Lung (tissue), 12 donors: ENCODE measurements around the gene GRIA1. TPM values are rescaled to one million over a fixed set of nuclear protein-coding genes. Genes with fewer than 3 reads are reported as not detected.

ENCODE experiments used
- ATAC-seq: fragments of 200-7000 bp; cut with Tn5 transposase; one replicate; pipeline ENCODE4 v1.9.1; 2020; ENCODE audit warnings: moderate number of reproducible peaks; ENCODE audit not compliant: insufficient read depth, low FRiP score
- DNase-seq, 3 donors: peaks; one replicate each; pipeline ENCODE4 v3.0.0-alpha.2; 2013 to 2017
- H3K27ac ChIP-seq, 2 donors: one replicate each; pipeline ENCODE4 v1.5.1; 2013; ENCODE audit warnings: mild to moderate bottlenecking in 2 of 2, moderate library complexity in 2 of 2, control low read depth in 1 of 2, inconsistent platforms in 1 of 2, low read depth in 1 of 2, low read length in 1 of 2
- H3K27me3 ChIP-seq, 3 donors: one replicate each; pipeline ENCODE4 v1.5.1; 2013; ENCODE audit warnings: low read length in 2 of 3; ENCODE audit not compliant: control insufficient read depth in 3 of 3, insufficient read depth in 3 of 3
- H3K36me3 ChIP-seq, 4 donors: one replicate each; pipeline ENCODE4 v1.5.1; 2013; ENCODE audit warnings: low read length in 4 of 4, mild to moderate bottlenecking in 1 of 4, moderate library complexity in 1 of 4; ENCODE audit not compliant: control insufficient read depth in 4 of 4, insufficient read depth in 4 of 4
- H3K4me1 ChIP-seq, 5 donors: one replicate each; pipeline ENCODE4 v1.5.1; 2013; ENCODE audit warnings: low read length in 5 of 5, mild to moderate bottlenecking in 2 of 5, moderate library complexity in 1 of 5; ENCODE audit not compliant: control insufficient read depth in 5 of 5, insufficient read depth in 5 of 5
- H3K4me3 ChIP-seq: one replicate; pipeline ENCODE4 v1.5.1; 2013; ENCODE audit warnings: mild to moderate bottlenecking, control low read depth, moderate library complexity
- H3K9ac ChIP-seq, 2 donors: one replicate each; pipeline ENCODE4 v1.5.1; 2013; ENCODE audit warnings: low read length in 2 of 2, control low read depth in 1 of 2; ENCODE audit not compliant: insufficient read depth in 1 of 2
- H3K9me3 ChIP-seq, 4 donors: one replicate each; pipeline ENCODE4 v1.5.1; 2013; ENCODE audit warnings: low read length in 3 of 4, mild to moderate bottlenecking in 1 of 4, moderate library complexity in 1 of 4; ENCODE audit not compliant: control insufficient read depth in 4 of 4, insufficient read depth in 3 of 4
- CTCF ChIP-seq: IDR thresholded peaks from 2 replicates; pipeline ENCODE4 v1.5.1; 2012; ENCODE audit warnings: mild to moderate bottlenecking; ENCODE audit errors: control extremely low read depth, extremely low read depth
- WGBS, 2 donors: extraction: QIAGEN DNeasy Blood & Tissue Kit; methylation state at CpG; one replicate each; pipeline ENCODE4 v1.1.7; 2013; 5-methylcytosine and 5-hydroxymethylcytosine counted together
- polyA plus RNA-seq, 2 donors: library from polyadenylated mRNA; stranded (reverse); fragments of 200-250 nt; gene quantifications; one replicate each; pipeline ENCODE4 v1.2.1, GENCODE V29; 2013
- total RNA-seq, 2 donors: library from RNA; depleted of rRNA in 1 of 2; stranded (reverse); fragments of >200 nt in 1 of 2; gene quantifications; one replicate each; pipeline ENCODE4 v1.2.1, GENCODE V29; 2014 to 2021
- donor health status: control.
- donor health status: control.
- donor health status: Bipolar disorder and iron deficiency.
- donor health status: healthy.
- donor health status: DM: yes; HTN: yes; CAD: no.

GRIA1 gene
- total and polyA plus RNA-seq, 4 donors: 1.1 to 12.5 (median 2.0) TPM

- Histone ChIP-seq H3K4me1 (no peaks in the 10 kb centered on the region), H3K9ac (no peak overlapping the region), H3K36me3 (no peaks in the 10 kb centered on the region), H3K9me3 (peaks cover 0 to 2% (median 0%) of the 10 kb centered on the region in 4 donors), H3K27me3 (no peaks in the 10 kb centered on the region), H3K4me3 (no peak overlapping the region), H3K27ac (no peak overlapping the region)
- no peak for TF ChIP-seq CTCF
- DNase-seq (no peak), ATAC-seq (no peak)
- 85 to 86% methylated on average over 1 of the region's 1 CpG for WGBS, 2 donors
Observed at GRCh38 chr5:153765987-153766386, 275.5 kb downstream of the GRIA1 start.

- DNase-seq (no peak), ATAC-seq (no peak)
- H3K27ac ChIP-seq: no peak overlapping the region
- 65 to 79% methylated on average over 4 of the region's 4 CpGs for WGBS, 2 donors
- H3K27me3 ChIP-seq: no peaks in the 10 kb centered on the region
- TF ChIP-seq CTCF: no peak
- H3K36me3 ChIP-seq: no peaks in the 10 kb centered on the region
- no peak overlapping the region for H3K4me3 ChIP-seq
- H3K9ac ChIP-seq: no peak overlapping the region
- peaks cover 0 to 2% (median 0%) of the 10 kb centered on the region in 4 donors for H3K9me3 ChIP-seq
- no peaks in the 10 kb centered on the region for H3K4me1 ChIP-seq
Observed at GRCh38 chr5:153767221-153768188, 277.0 kb downstream of the GRIA1 start.

GRCh38 chr5:153770066-153770465 is 279.6 kb downstream of the GRIA1 start:
- ATAC-seq (no peak), DNase-seq (no peak)
- Histone ChIP-seq H3K27ac (no peak overlapping the region), H3K27me3 (no peaks in the 10 kb centered on the region), H3K4me3 (no peak overlapping the region), H3K9me3 (peaks cover 0 to 2% (median 0%) of the 10 kb centered on the region in 4 donors), H3K4me1 (no peaks in the 10 kb centered on the region), H3K36me3 (peaks cover 0 to 5% (median 0%) of the 10 kb centered on the region in 4 donors), H3K9ac (no peak overlapping the region)
- no peak for TF ChIP-seq CTCF
- WGBS, 2 donors: 93 to 96% methylated on average over 5 of the region's 5 CpGs
